ENCODE data around the gene NPC2.

Gene NPC2

DNA sequence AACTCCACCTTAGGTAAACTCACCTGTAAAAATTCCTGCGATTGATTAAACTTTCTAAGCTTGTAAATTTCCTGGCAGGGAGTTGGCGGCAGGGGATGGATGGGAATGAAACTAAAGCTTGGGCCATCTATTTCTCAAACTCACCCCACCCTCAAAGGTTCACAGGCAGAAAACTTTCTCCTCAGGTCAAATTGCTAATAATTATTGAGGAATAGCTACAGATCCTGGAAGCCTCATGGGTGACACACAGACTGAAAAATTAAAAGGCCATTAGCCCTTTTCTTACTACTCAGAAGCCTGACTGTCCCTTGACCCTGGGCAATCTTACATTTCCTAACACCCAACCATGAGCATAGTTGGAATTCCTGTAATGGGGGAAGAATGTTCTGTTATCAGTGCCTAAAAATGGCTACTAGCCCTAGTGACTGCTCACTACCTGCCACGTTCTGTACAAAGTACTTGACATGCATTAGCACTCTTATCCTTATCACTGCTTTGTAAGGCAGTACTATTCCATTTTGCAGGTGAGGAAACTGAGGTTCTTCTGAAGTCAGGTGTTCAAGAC, 54.7 kb downstream of the NPC2 start:
- Histone ChIP-seq H3K4me3 (ENCODE audit: low read depth in 1 of 2, low read length in 1 of 2) (no peak overlapping the region), H3K27me3 (peaks cover 30% of the 10 kb centered on the region), H3K4me1 (ENCODE audit: control insufficient read depth in 1 of 2, insufficient read depth in 1 of 2, low read depth in 1 of 2, low read length in 1 of 2) (no peaks in the 10 kb centered on the region), H3K36me3 (no peaks in the 10 kb centered on the region), H3K27ac (no peak overlapping the region), H3K9me3 (no peaks in the 10 kb centered on the region)
- TF ChIP-seq, protein P1, sequence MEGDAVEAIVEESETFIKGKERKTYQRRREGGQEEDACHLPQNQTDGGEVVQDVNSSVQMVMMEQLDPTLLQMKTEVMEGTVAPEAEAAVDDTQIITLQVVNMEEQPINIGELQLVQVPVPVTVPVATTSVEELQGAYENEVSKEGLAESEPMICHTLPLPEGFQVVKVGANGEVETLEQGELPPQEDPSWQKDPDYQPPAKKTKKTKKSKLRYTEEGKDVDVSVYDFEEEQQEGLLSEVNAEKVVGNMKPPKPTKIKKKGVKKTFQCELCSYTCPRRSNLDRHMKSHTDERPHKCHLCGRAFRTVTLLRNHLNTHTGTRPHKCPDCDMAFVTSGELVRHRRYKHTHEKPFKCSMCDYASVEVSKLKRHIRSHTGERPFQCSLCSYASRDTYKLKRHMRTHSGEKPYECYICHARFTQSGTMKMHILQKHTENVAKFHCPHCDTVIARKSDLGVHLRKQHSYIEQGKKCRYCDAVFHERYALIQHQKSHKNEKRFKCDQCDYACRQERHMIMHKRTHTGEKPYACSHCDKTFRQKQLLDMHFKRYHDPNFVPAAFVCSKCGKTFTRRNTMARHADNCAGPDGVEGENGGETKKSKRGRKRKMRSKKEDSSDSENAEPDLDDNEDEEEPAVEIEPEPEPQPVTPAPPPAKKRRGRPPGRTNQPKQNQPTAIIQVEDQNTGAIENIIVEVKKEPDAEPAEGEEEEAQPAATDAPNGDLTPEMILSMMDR (IDR thresholded peaks at IDR 0.05): no peak

DNA sequence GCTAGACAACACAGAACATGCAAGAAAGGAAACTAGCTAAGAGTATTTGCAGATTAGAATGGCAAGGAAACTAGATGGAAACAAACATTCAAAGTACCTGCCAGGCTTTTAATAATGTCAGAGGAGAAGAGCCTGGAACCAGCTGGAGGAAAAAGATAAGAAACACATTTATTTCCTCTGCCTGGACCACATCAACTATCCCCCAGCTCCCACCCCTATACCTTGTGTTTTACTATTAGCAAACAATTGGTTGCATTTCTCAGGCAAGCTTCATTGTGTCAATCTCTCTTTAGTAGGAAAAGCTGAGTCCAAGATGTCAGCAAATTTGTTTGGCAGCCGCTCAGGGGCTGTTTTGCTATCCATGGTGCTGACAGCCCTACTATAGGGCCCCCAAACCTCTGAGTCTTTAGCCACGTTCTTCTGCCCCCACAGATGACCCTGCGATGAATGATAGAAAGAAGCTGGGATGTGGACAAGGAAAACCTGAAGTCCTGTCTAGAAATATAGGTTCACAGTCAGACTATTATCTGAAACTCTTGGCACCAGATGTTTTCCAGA, 55.5 kb downstream of the NPC2 start:
- no peak overlapping the region for H3K4me3 ChIP-seq (ENCODE audit: low read depth in 1 of 2, low read length in 1 of 2)
- H3K36me3 ChIP-seq: no peaks in the 10 kb centered on the region
- no peaks in the 10 kb centered on the region for H3K9me3 ChIP-seq
- no peak overlapping the region for H3K27ac ChIP-seq
- H3K27me3 ChIP-seq: peaks cover 30% of the 10 kb centered on the region
- TF ChIP-seq, protein P1 (IDR thresholded peaks at IDR 0.05): no peak
- H3K4me1 ChIP-seq (ENCODE audit: control insufficient read depth in 1 of 2, insufficient read depth in 1 of 2, low read depth in 1 of 2, low read length in 1 of 2): no peaks in the 10 kb centered on the region

DNA sequence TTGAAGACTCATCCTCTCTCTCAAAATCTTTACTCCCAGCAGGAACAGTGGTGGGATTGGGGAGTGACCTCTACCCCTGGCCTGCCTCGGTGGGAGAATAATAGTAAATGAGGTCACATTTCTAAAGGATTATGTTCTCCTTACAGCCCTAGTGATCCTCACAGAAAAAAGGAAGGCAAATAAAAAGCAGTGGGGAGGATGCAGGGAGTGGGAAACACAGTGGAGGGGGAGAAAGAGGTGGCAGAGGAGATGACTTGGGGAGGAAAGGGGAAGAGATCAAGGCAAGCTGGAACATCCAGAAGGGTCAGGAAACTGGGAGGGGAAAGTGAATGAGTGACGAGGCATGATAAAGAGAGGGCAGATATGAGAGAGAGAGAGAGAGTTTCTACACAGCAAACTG, 58.8 kb downstream of the NPC2 start:
- H3K4me1 ChIP-seq (ENCODE audit: control insufficient read depth in 1 of 2, insufficient read depth in 1 of 2, low read depth in 1 of 2, low read length in 1 of 2): no peaks in the 10 kb centered on the region
- H3K27ac ChIP-seq: no peak overlapping the region
- H3K36me3 ChIP-seq: no peaks in the 10 kb centered on the region
- peaks cover 51% of the 10 kb centered on the region for H3K27me3 ChIP-seq
- no peaks in the 10 kb centered on the region for H3K9me3 ChIP-seq
- TF ChIP-seq, protein P1 (IDR thresholded peaks at IDR 0.05): no peak
- no peak overlapping the region for H3K4me3 ChIP-seq (ENCODE audit: low read depth in 1 of 2, low read length in 1 of 2)

DNA sequence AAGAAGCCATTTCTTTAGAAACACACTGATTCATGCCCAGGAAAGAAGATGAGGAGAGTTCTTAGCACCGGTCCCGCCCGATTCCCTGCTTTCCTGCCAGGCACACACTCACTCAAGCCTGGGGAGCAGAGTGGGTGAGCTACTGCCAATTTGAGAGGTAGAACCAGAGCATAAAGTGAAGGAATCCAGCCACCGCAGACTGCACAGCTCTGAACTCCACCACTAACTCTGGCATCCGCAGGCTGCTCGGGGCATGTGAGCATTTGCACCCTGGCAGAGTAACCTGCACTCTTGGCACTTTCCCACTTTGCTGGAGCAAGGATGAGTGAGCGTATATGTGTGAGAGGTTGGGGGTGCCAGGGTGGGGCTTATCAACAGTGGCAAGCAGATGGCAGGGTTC, 63.1 kb downstream of the NPC2 start:
- Histone ChIP-seq H3K27ac (no peak overlapping the region), H3K27me3 (peaks cover 64% of the 10 kb centered on the region), H3K9me3 (no peaks in the 10 kb centered on the region), H3K36me3 (no peaks in the 10 kb centered on the region), H3K4me3 (ENCODE audit: low read depth in 1 of 2, low read length in 1 of 2) (no peak overlapping the region), H3K4me1 (ENCODE audit: control insufficient read depth in 1 of 2, insufficient read depth in 1 of 2, low read depth in 1 of 2, low read length in 1 of 2) (no peaks in the 10 kb centered on the region)
- TF ChIP-seq, protein P1 (IDR thresholded peaks at IDR 0.05): no peak
